ENCODE results near the gene UBFD1. TPM values are rescaled to one million over a fixed set of nuclear protein-coding genes. Genes with fewer than 3 reads are reported as not detected.
"Not testable (repeated sequence)": the region's sequence is repeated elsewhere in the genome, so short reads cannot be mapped to it uniquely, and the experiment has no call there.

The UBFD1 gene
- total and polyA plus RNA-seq, 4 donors: 12.3 to 55.4 (median 28.3) TPM

DNA sequence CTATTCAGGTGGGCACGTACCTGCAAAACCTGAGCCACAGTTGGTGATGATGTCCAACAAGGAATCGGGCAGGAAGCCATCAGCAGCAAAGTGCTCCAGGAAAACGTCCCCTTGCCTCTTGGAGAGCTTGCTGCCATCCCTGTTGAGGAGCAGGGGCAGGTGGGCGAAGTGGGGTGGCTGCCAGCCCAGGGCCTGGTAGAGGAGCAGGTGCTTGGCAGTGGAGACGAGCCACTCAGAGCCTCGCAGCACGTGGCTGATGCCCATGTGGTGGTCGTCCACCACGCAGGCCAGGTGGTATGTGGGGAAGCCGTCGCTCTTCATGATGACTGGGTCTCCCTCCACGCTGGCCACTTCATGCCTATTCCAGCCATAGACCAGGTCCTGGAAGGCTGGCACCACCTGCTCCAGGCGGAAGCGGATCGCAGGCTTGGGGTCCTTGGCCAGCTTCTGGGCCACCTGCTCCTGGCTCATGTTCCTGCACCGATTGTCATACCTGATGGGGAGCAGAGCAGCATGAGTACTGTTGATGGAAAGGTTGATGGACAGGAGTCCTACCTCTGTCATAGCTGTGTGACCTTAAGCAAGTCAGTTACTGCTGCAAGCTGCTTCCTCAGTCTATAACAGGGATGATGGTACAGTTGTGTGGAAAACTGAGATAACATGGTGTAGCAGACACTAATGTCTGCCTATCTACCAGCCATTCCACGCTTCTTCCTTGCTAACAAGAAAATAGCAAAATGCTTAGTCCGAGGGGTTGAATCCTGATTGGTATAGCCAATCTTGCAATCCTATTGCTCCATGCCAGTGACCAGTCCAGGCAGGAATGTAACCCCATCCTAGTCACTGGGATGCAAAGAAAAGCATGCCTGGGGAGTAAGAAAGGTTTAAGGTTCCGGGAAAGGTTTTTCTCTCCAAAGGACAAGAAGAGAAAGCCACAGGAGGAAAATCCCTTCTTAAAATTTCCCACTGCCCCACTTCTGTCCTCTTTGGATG is 22.4 kb upstream of the UBFD1 start:
- Histone ChIP-seq H3K27me3 (ENCODE audit: control insufficient read depth in 1 of 2, insufficient read depth in 2 of 2, low read length in 1 of 2) (no peaks in the 10 kb centered on the region), H3K4me1 (ENCODE audit: control insufficient read depth in 1 of 2, insufficient read depth in 2 of 2, low read length in 2 of 2) (no peaks in the 10 kb centered on the region), H3K9me3 (ENCODE audit: control insufficient read depth, low read length) (no peaks in the 10 kb centered on the region), H3K27ac (ENCODE audit: low read depth in 1 of 2, low read length in 2 of 2) (no peak overlapping the region), H3K36me3 (ENCODE audit: control insufficient read depth in 1 of 2, insufficient read depth in 2 of 2, low read length in 1 of 2) (peaks cover 3 to 9% of the 10 kb centered on the region in 2 donors), H3K4me3 (ENCODE audit: low read length in 2 of 2) (no peak overlapping the region)
- ATAC-seq (ENCODE audit: low FRiP score): no peak
- no peak for DNase-seq
- intact Hi-C loops (cut with DNase I): no loop called here
- 95% methylated on average over 18 to 19 of the region's 19 CpGs for WGBS, 2 donors

DNA sequence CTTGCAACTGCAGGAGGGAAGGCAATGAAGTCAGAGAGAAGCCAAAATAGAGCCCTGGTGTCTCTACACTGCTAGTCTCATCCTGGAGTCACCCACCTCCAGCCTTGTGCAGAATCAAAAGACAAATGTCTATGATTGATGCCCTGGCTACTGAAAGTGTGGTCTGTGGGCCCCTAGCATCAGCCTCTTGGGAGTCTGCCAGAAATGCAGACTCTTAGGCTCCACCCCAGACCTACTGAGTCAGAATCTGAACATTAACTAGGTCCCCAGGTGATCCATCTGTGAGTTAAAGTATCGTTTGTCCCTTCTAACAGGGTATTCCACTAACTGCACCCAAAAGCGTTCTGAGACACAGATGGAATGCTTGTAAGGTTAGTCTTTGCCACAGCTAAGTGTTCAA is 21.6 kb upstream of the UBFD1 start:
- DNase-seq: peak in 1 of 2 donors; percentile 2
- Histone ChIP-seq H3K27ac (ENCODE audit: low read depth in 1 of 2, low read length in 2 of 2) (no peak overlapping the region), H3K4me1 (ENCODE audit: control insufficient read depth in 1 of 2, insufficient read depth in 2 of 2, low read length in 2 of 2) (no peaks in the 10 kb centered on the region), H3K27me3 (ENCODE audit: control insufficient read depth in 1 of 2, insufficient read depth in 2 of 2, low read length in 1 of 2) (no peaks in the 10 kb centered on the region), H3K4me3 (ENCODE audit: low read length in 2 of 2) (no peak overlapping the region), H3K36me3 (ENCODE audit: control insufficient read depth in 1 of 2, insufficient read depth in 2 of 2, low read length in 1 of 2) (peaks cover 8 to 9% of the 10 kb centered on the region in 2 donors), H3K9me3 (ENCODE audit: control insufficient read depth, low read length) (no peaks in the 10 kb centered on the region)
- WGBS, 2 donors: 80 to 88% methylated on average over 2 of the region's 2 CpGs
- intact Hi-C loops (cut with DNase I): no loop called here
- ATAC-seq (ENCODE audit: low FRiP score): no peak

DNA sequence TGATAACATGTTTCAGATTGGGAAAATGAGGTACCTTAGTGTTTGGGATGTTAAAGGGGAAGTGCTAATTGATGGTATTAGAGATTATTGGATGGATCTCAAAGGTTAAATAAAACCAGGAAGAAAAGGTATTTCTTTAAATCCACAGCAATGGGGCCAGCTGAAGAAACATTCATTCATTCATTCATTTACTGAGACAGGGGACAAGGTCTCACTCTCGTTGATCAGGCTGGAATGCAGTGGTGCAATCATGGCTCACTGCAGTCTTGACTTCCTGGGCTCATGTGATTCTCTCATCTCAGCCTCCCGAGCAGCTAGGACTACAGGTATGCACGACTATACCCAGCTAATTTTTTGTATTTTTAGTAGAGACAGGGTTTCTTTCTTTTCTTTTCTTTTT is 20.1 kb upstream of the UBFD1 start:
- no peaks in the 10 kb centered on the region for H3K9me3 ChIP-seq (ENCODE audit: control insufficient read depth, low read length)
- whole genome bisulfite sequencing, 2 donors: 72 to 73% methylated on average over 3 of the region's 3 CpGs
- no peaks in the 10 kb centered on the region for H3K27me3 ChIP-seq (ENCODE audit: control insufficient read depth in 1 of 2, insufficient read depth in 2 of 2, low read length in 1 of 2)
- H3K4me1 ChIP-seq (ENCODE audit: control insufficient read depth in 1 of 2, insufficient read depth in 2 of 2, low read length in 2 of 2): no peaks in the 10 kb centered on the region
- H3K36me3 ChIP-seq (ENCODE audit: control insufficient read depth in 1 of 2, insufficient read depth in 2 of 2, low read length in 1 of 2): peaks cover 8 to 9% of the 10 kb centered on the region in 2 donors
- no peak for ATAC-seq (ENCODE audit: low FRiP score)
- no peak overlapping the region for H3K27ac ChIP-seq (ENCODE audit: low read depth in 1 of 2, low read length in 2 of 2)
- no peak for DNase-seq
- intact Hi-C loops (cut with DNase I): no loop called here
- no peak overlapping the region for H3K4me3 ChIP-seq (ENCODE audit: low read length in 2 of 2)

DNA sequence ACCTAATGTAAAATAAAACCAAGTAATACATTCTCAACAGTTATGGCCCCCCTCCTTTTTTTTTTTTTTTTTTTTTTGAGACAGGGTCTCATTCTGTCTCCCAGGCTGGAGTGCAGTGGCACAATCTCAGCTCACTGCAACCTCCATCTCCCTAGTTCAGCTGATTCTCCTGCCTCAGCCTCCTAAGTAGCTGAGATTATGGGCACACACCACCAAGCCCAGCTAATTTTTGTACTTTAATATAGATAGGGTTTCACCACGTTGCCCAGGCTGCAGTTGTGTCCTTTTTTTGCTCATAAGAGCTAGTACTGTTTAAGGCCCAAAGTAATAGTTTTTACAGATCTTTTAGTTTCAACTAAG is 18.6 kb upstream of the UBFD1 start:
- Histone ChIP-seq H3K9me3 (ENCODE audit: control insufficient read depth, low read length) (no peaks in the 10 kb centered on the region), H3K4me3 (ENCODE audit: low read length in 2 of 2) (no peak overlapping the region), H3K27ac (ENCODE audit: low read depth in 1 of 2, low read length in 2 of 2) (peak overlapping the region in 1 of 2 donors; percentile 20), H3K27me3 (ENCODE audit: control insufficient read depth in 1 of 2, insufficient read depth in 2 of 2, low read length in 1 of 2) (no peaks in the 10 kb centered on the region), H3K36me3 (ENCODE audit: control insufficient read depth in 1 of 2, insufficient read depth in 2 of 2, low read length in 1 of 2) (peaks cover 9 to 11% of the 10 kb centered on the region in 2 donors), H3K4me1 (ENCODE audit: control insufficient read depth in 1 of 2, insufficient read depth in 2 of 2, low read length in 2 of 2) (no peaks in the 10 kb centered on the region)
- intact Hi-C loops (cut with DNase I): no loop called here
- no peak for DNase-seq
- ATAC-seq (ENCODE audit: low FRiP score): no peak
- 79 to 91% methylated on average over 1 of the region's 1 CpG for WGBS, 2 donors

DNA sequence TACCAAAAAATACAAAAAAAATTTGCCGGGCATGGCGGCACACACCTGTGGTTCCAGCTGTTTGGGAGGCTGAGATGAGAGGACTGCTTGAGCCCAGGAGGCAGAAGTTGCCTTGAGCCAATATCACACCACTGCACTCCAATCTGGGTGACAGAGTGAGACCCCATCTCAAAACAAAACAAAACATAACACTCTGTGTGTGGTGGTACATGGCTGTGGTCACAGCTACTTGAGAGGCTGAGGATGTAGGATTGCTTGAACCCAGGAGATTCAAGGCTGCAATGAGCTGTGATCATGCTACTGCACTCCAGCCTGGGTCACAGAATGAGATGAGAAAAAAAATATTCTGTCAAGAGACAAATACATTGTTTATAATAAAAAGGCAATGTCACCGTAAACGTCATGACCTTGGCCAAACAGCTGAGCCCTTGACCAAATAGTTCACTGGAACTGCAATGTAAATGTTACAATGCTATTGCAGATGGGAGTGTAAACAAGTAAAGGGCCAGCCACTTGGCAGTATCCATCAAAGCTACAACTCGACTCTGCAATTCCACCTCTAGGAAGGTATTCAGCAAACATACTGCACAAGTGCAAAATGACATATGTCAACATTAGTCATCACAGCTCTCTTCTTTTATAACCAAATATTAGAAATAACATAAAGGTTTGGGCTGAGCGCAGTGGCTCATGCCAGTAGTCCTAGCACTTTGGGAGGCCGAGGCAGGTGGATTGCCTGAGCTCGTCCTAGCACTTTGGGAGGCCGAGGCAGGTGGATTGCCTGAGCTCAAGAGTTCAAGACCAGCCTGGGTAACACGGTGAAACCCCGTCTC is 17.3 kb upstream of the UBFD1 start:
- Histone ChIP-seq H3K27ac (ENCODE audit: low read depth in 1 of 2, low read length in 2 of 2) (no peak overlapping the region), H3K36me3 (ENCODE audit: control insufficient read depth in 1 of 2, insufficient read depth in 2 of 2, low read length in 1 of 2) (peaks cover 3 to 6% of the 10 kb centered on the region in 2 donors), H3K4me1 (ENCODE audit: control insufficient read depth in 1 of 2, insufficient read depth in 2 of 2, low read length in 2 of 2) (no peaks in the 10 kb centered on the region), H3K4me3 (ENCODE audit: low read length in 2 of 2) (no peak overlapping the region), H3K9me3 (ENCODE audit: control insufficient read depth, low read length) (no peaks in the 10 kb centered on the region), H3K27me3 (ENCODE audit: control insufficient read depth in 1 of 2, insufficient read depth in 2 of 2, low read length in 1 of 2) (no peaks in the 10 kb centered on the region)
- no peak for DNase-seq
- WGBS, 2 donors: 95% methylated on average over 11 of the region's 11 CpGs
- intact Hi-C loops (cut with DNase I): no loop called here
- ATAC-seq (ENCODE audit: low FRiP score): no peak

DNA sequence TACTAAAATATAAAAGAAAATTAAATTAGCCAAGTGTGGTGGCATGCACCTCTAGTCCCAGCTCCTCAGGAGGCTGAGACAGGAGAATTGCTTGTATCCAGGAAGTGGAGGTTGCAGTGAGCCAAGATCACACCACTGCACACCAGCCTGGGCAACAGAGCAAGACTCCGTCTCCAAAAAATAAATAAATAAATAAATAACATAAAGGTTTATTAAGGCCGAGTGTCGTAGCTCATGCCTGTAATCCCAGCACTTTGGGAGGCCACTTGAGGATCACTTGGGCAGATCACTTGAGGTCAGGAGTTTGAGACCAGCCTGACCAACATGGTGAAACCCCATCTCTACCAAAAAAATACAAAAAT is 16.7 kb upstream of the UBFD1 start:
- H3K36me3 ChIP-seq (ENCODE audit: control insufficient read depth in 1 of 2, insufficient read depth in 2 of 2, low read length in 1 of 2); H3K4me1 ChIP-seq (ENCODE audit: control insufficient read depth in 1 of 2, insufficient read depth in 2 of 2, low read length in 2 of 2); H3K27me3 ChIP-seq (ENCODE audit: control insufficient read depth in 1 of 2, insufficient read depth in 2 of 2, low read length in 1 of 2); H3K27ac ChIP-seq (ENCODE audit: low read depth in 1 of 2, low read length in 2 of 2); intact Hi-C loops (cut with DNase I); H3K4me3 ChIP-seq (ENCODE audit: low read length in 2 of 2); ATAC-seq (ENCODE audit: low FRiP score); H3K9me3 ChIP-seq (ENCODE audit: control insufficient read depth, low read length); DNase-seq: not testable (repeated sequence)
- 96 to 98% methylated on average over 3 of the region's 3 CpGs for WGBS, 2 donors

DNA sequence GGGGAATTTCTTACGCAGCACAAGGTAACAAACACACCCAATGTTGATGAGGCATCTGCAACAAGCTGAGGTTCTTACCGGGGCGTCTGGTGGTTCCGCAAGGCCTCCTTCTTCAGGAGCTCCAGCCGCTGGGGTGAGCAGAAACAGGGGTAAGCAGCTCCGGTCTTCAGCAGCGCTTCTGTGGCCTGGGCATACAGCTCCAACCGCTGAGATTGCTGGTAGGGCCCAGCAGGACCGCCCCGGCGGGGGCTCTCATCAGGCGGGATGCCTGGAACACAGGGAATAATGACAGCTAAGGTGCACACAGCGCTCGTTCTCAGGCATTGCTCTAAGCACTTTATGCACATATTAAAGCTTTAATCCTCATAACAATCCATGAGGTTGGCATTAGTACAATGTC is 13.1 kb upstream of the UBFD1 start:
- no peaks in the 10 kb centered on the region for H3K4me1 ChIP-seq (ENCODE audit: control insufficient read depth in 1 of 2, insufficient read depth in 2 of 2, low read length in 2 of 2)
- 95 to 96% methylated on average over 14 of the region's 14 CpGs for WGBS, 2 donors
- DNase-seq: no peak
- no peaks in the 10 kb centered on the region for H3K9me3 ChIP-seq (ENCODE audit: control insufficient read depth, low read length)
- no peak overlapping the region for H3K4me3 ChIP-seq (ENCODE audit: low read length in 2 of 2)
- H3K27ac ChIP-seq (ENCODE audit: low read depth in 1 of 2, low read length in 2 of 2): no peak overlapping the region
- H3K36me3 ChIP-seq (ENCODE audit: control insufficient read depth in 1 of 2, insufficient read depth in 2 of 2, low read length in 1 of 2): peaks cover 6 to 11% of the 10 kb centered on the region in 2 donors
- no peak for ATAC-seq (ENCODE audit: low FRiP score)
- intact Hi-C loops (cut with DNase I): no loop called here
- no peaks in the 10 kb centered on the region for H3K27me3 ChIP-seq (ENCODE audit: control insufficient read depth in 1 of 2, insufficient read depth in 2 of 2, low read length in 1 of 2)

DNA sequence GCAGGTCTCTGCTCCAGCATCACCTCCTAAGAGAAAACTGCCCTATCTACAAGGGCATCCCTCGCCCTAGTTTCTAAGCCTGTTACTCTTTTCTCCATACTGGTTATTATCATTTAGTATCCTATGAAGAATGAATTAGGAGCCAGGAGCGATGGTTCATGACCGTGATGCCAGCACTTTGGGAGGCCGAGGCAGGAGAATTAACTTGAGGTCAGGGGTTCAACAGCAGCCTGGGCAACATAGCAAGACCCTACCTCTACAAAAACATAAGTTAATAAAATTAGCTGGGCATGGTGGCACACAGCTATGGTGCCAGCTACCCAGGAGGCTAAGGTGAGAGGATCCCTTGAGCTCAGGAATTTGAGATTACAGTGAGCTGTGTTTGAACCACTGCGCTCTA is 7.6 kb upstream of the UBFD1 start:
- intact Hi-C loops (cut with DNase I): no loop called here
- Histone ChIP-seq H3K9me3 (ENCODE audit: control insufficient read depth, low read length) (no peaks in the 10 kb centered on the region), H3K4me3 (ENCODE audit: low read length in 2 of 2) (no peak overlapping the region), H3K4me1 (ENCODE audit: control insufficient read depth in 1 of 2, insufficient read depth in 2 of 2, low read length in 2 of 2) (no peaks in the 10 kb centered on the region), H3K27ac (ENCODE audit: low read depth in 1 of 2, low read length in 2 of 2) (no peak overlapping the region), H3K27me3 (ENCODE audit: control insufficient read depth in 1 of 2, insufficient read depth in 2 of 2, low read length in 1 of 2) (no peaks in the 10 kb centered on the region), H3K36me3 (ENCODE audit: control insufficient read depth in 1 of 2, insufficient read depth in 2 of 2, low read length in 1 of 2) (peaks cover 2 to 10% of the 10 kb centered on the region in 2 donors)
- 96% methylated on average over 5 of the region's 5 CpGs for WGBS, 2 donors
- no peak for ATAC-seq (ENCODE audit: low FRiP score)
- DNase-seq: no peak
